Peyer's patch (tissue), 4 donors: ENCODE results near the gene CMTM7.

Source experiments
- POLR2A ChIP-seq, 2 donors: fragments of 450-650 bp; IDR thresholded peaks; one replicate each; pipeline ENCODE4 v1.5.1; 2017; ENCODE audit warnings: antibody characterized with exemption in 2 of 2, mild to moderate bottlenecking in 2 of 2, moderate library complexity in 2 of 2
- TF ChIP-seq, protein P1 (sequence below), 6 experiments: fragments of 450-650 bp in 4 of 6; fragments of 200-600 bp in 2 of 6; sonication (generic) in 1 of 6; IDR thresholded peaks; one replicate each; pipeline ENCODE4 v1.5.1; 2017 to 2019; ENCODE audit warnings: antibody characterized with exemption in 6 of 6, mild to moderate bottlenecking in 3 of 6, moderate library complexity in 1 of 6

DNA sequence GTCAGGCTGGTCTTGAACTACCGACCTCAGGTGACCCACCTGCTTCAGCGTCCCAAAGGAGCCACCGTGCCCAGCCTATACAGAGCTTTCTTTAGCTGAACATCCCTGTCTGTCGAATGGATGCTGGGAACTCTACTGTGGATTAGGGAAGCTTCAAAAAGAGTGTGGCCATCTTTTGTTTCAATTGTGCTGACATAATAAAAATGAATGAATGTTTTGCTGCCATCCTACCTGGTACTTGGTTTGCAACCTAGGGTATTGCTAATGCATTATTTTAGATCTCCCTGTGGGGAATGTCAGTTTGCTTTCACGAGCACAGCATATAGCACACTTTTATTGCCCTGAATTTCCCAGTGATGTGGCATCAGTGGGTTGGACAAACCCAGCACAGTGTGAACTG lies 78.7 kb downstream of the CMTM7 start:
- no peak for TF ChIP-seq POLR2A (IDR thresholded peaks at IDR 0.05)
- TF ChIP-seq, protein P1, sequence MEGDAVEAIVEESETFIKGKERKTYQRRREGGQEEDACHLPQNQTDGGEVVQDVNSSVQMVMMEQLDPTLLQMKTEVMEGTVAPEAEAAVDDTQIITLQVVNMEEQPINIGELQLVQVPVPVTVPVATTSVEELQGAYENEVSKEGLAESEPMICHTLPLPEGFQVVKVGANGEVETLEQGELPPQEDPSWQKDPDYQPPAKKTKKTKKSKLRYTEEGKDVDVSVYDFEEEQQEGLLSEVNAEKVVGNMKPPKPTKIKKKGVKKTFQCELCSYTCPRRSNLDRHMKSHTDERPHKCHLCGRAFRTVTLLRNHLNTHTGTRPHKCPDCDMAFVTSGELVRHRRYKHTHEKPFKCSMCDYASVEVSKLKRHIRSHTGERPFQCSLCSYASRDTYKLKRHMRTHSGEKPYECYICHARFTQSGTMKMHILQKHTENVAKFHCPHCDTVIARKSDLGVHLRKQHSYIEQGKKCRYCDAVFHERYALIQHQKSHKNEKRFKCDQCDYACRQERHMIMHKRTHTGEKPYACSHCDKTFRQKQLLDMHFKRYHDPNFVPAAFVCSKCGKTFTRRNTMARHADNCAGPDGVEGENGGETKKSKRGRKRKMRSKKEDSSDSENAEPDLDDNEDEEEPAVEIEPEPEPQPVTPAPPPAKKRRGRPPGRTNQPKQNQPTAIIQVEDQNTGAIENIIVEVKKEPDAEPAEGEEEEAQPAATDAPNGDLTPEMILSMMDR (IDR thresholded peaks at IDR 0.05): no peak
